Measurements from ENCODE around the gene STK33.

Gene STK33

GRCh38 chr11:8640267-8640906 lies 46.4 kb upstream of the STK33 start:
- TF ChIP-seq EZH2 (optimal IDR thresholded peaks at IDR 0.05; ENCODE audit: low read depth, low read length) = no peak
- H3K9me2 ChIP-seq (replicated peaks; ENCODE audit: insufficient read depth, low read length) = no peaks in the 10 kb centered on the region
- no peaks in the 10 kb centered on the region for H3K9me3 ChIP-seq (replicated peaks; ENCODE audit: insufficient read depth, low read length)
- H3K27me3 ChIP-seq (replicated peaks; ENCODE audit: insufficient read depth, low read length) = no peaks in the 10 kb centered on the region
- peak overlapping the region; percentile 63; the same call in 1 of the 2 replicates for H3K27ac ChIP-seq (ENCODE audit: low read length)
- DNase-seq = no peak
- no peaks in the 10 kb centered on the region for H3K36me3 ChIP-seq (replicated peaks; ENCODE audit: insufficient read depth, low read length)
- H3K4me3 ChIP-seq (ENCODE audit: low read length) = no peak overlapping the region
- H2AFZ ChIP-seq (ENCODE audit: low read length) = no peak overlapping the region
- H3K9ac ChIP-seq (ENCODE audit: low read length) = no peak overlapping the region
- no peaks in the 10 kb centered on the region for H4K20me1 ChIP-seq (ENCODE audit: insufficient read depth, low read length)
- peak overlapping the region; percentile 71 for H3K4me2 ChIP-seq (ENCODE audit: low read depth, low read length)
- peaks cover 22% of the 10 kb centered on the region for H3F3A ChIP-seq (ENCODE audit: insufficient read depth, low read length)
- H3K79me2 ChIP-seq (ENCODE audit: low read length) = no peaks in the 10 kb centered on the region
- H3K4me1 ChIP-seq (ENCODE audit: low read length) = peaks cover 36% of the 10 kb centered on the region

DNA sequence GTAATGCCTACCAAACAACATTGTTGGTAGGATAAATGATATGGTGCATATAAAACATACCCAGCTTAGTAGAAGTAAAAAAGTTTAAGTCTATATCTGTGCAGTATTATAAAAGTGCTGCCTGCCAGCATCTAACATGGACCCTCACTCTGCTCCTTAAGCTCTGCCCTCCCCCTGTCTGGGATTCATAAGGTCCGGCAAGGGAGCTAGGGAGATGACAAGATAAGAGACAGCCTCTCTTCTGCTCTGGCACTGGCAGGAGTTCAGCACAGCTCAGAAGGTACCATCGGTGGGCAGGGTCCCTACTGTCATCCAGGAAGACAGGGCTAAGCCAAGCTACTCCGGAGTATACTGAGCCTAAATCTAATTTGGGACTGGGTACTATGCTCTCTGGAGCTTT lies 45.6 kb upstream of the STK33 start:
- Histone ChIP-seq H3K4me1 (ENCODE audit: low read length) (peaks cover 44% of the 10 kb centered on the region), H3K4me3 (ENCODE audit: low read length) (no peak overlapping the region), H3K9ac (ENCODE audit: low read length) (no peak overlapping the region), H3K4me2 (ENCODE audit: low read depth, low read length) (no peak overlapping the region), H3K9me2 (replicated peaks; ENCODE audit: insufficient read depth, low read length) (no peaks in the 10 kb centered on the region), H3K79me2 (ENCODE audit: low read length) (no peaks in the 10 kb centered on the region), H3F3A (ENCODE audit: insufficient read depth, low read length) (peaks cover 28% of the 10 kb centered on the region), H3K9me3 (replicated peaks; ENCODE audit: insufficient read depth, low read length) (no peaks in the 10 kb centered on the region), H4K20me1 (ENCODE audit: insufficient read depth, low read length) (no peaks in the 10 kb centered on the region), H3K27ac (ENCODE audit: low read length) (no peak overlapping the region), H3K36me3 (replicated peaks; ENCODE audit: insufficient read depth, low read length) (no peaks in the 10 kb centered on the region), H2AFZ (ENCODE audit: low read length) (no peak overlapping the region), H3K27me3 (replicated peaks; ENCODE audit: insufficient read depth, low read length) (no peaks in the 10 kb centered on the region)
- DNase-seq = no peak
- TF ChIP-seq EZH2phosphoT487 (IDR thresholded peaks at IDR 0.05; ENCODE audit: low read length) (no peak), EZH2 (optimal IDR thresholded peaks at IDR 0.05; ENCODE audit: low read depth, low read length) (no peak)
- TF ChIP-seq, protein P1, sequence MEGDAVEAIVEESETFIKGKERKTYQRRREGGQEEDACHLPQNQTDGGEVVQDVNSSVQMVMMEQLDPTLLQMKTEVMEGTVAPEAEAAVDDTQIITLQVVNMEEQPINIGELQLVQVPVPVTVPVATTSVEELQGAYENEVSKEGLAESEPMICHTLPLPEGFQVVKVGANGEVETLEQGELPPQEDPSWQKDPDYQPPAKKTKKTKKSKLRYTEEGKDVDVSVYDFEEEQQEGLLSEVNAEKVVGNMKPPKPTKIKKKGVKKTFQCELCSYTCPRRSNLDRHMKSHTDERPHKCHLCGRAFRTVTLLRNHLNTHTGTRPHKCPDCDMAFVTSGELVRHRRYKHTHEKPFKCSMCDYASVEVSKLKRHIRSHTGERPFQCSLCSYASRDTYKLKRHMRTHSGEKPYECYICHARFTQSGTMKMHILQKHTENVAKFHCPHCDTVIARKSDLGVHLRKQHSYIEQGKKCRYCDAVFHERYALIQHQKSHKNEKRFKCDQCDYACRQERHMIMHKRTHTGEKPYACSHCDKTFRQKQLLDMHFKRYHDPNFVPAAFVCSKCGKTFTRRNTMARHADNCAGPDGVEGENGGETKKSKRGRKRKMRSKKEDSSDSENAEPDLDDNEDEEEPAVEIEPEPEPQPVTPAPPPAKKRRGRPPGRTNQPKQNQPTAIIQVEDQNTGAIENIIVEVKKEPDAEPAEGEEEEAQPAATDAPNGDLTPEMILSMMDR (IDR thresholded peaks at IDR 0.05; ENCODE audit: low read length) = no peak

DNA sequence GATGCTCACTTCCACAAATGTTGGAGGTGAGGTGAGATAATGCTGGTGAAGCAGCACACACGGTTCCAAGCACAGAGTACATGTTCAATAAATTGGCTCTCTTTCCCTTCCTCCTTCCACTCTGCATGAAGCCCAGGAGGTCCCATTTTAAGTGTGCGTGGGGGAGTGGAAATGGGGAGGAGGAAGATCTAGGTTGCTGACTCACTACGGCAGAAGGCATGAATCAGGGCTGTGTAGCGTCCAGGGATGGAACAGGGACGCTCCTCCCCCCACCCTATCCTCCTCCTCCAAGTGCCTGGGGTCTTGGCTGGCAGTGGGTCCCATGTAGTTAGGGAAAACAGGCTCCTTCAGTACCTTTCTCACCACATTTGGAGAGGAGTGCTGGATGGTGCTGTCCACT lies 44.3 kb upstream of the STK33 start:
- Histone ChIP-seq H3K9ac (ENCODE audit: low read length) (no peak overlapping the region), H3K9me2 (replicated peaks; ENCODE audit: insufficient read depth, low read length) (no peaks in the 10 kb centered on the region), H3K9me3 (replicated peaks; ENCODE audit: insufficient read depth, low read length) (no peaks in the 10 kb centered on the region), H3K36me3 (replicated peaks; ENCODE audit: insufficient read depth, low read length) (no peaks in the 10 kb centered on the region), H3K79me2 (ENCODE audit: low read length) (no peaks in the 10 kb centered on the region), H3K4me1 (ENCODE audit: low read length) (peaks cover 54% of the 10 kb centered on the region), H3K27ac (ENCODE audit: low read length) (no peak overlapping the region), H3K27me3 (replicated peaks; ENCODE audit: insufficient read depth, low read length) (no peaks in the 10 kb centered on the region), H3K4me3 (ENCODE audit: low read length) (no peak overlapping the region), H4K20me1 (ENCODE audit: insufficient read depth, low read length) (no peaks in the 10 kb centered on the region), H3F3A (ENCODE audit: insufficient read depth, low read length) (peaks cover 37% of the 10 kb centered on the region), H3K4me2 (ENCODE audit: low read depth, low read length) (no peak overlapping the region), H2AFZ (ENCODE audit: low read length) (no peak overlapping the region)
- DNase-seq = no peak
- TF ChIP-seq, protein P1 (IDR thresholded peaks at IDR 0.05; ENCODE audit: low read length) = no peak
- no peak for TF ChIP-seq EZH2 (optimal IDR thresholded peaks at IDR 0.05; ENCODE audit: low read depth, low read length)
- no peak for TF ChIP-seq EZH2phosphoT487 (IDR thresholded peaks at IDR 0.05; ENCODE audit: low read length)

- H3K27ac ChIP-seq (ENCODE audit: low read length) = no peak overlapping the region
- no peaks in the 10 kb centered on the region for H3K79me2 ChIP-seq (ENCODE audit: low read length)
- TF ChIP-seq, protein P1 (IDR thresholded peaks at IDR 0.05; ENCODE audit: low read length) = no peak
- TF ChIP-seq EZH2 (optimal IDR thresholded peaks at IDR 0.05; ENCODE audit: low read depth, low read length) = no peak
- no peak for TF ChIP-seq EZH2phosphoT487 (IDR thresholded peaks at IDR 0.05; ENCODE audit: low read length)
- H3F3A ChIP-seq (ENCODE audit: insufficient read depth, low read length) = peaks cover 37% of the 10 kb centered on the region
- no peaks in the 10 kb centered on the region for H4K20me1 ChIP-seq (ENCODE audit: insufficient read depth, low read length)
- no peaks in the 10 kb centered on the region for H3K9me3 ChIP-seq (replicated peaks; ENCODE audit: insufficient read depth, low read length)
- peaks cover 53% of the 10 kb centered on the region for H3K4me1 ChIP-seq (ENCODE audit: low read length)
- H2AFZ ChIP-seq (ENCODE audit: low read length) = no peak overlapping the region
- DNase-seq = no peak
- no peak overlapping the region for H3K9ac ChIP-seq (ENCODE audit: low read length)
- H3K4me2 ChIP-seq (ENCODE audit: low read depth, low read length) = no peak overlapping the region
- no peak overlapping the region for H3K4me3 ChIP-seq (ENCODE audit: low read length)
- H3K36me3 ChIP-seq (replicated peaks; ENCODE audit: insufficient read depth, low read length) = no peaks in the 10 kb centered on the region
- no peaks in the 10 kb centered on the region for H3K9me2 ChIP-seq (replicated peaks; ENCODE audit: insufficient read depth, low read length)
- H3K27me3 ChIP-seq (replicated peaks; ENCODE audit: insufficient read depth, low read length) = no peaks in the 10 kb centered on the region
Measured at GRCh38 chr11:8636127-8636526, 42.1 kb upstream of the STK33 start.
